H1 (cell line): ENCODE results near the gene SHROOM3. TPM values are rescaled to one million over a fixed set of nuclear protein-coding genes. Genes with fewer than 3 reads are reported as not detected.

Source experiments
- PHF8 ChIP-seq: fragments of 200-600 bp; sonication (generic); conservative IDR thresholded peaks from 2 replicates; pipeline ENCODE4 v1.7.1; 2012; ENCODE audit warnings: low read depth, mild to moderate bottlenecking, inconsistent platforms, low read length, moderate library complexity
- POLR2AphosphoS5 ChIP-seq: IDR thresholded peaks from 2 replicates; pipeline ENCODE4 v1.6.1; 2011; ENCODE audit warnings: low read depth, low read length
- RAD21 ChIP-seq, 2 experiments: IDR thresholded peaks in 1 of 2; conservative IDR thresholded peaks in 1 of 2; 2 replicates each; pipeline ENCODE4 v1.6.1; 2011; ENCODE audit warnings: low read depth in 2 of 2, low read length in 2 of 2, improper control_type of control experiment in 1 of 2, inconsistent platforms in 1 of 2, mild to moderate bottlenecking in 1 of 2, moderate library complexity in 1 of 2
- SIRT6 ChIP-seq: IDR thresholded peaks from one replicate; pipeline ENCODE4 v1.7.1; 2012; ENCODE audit warnings: low read length, inconsistent platforms
- YY1 ChIP-seq: IDR thresholded peaks from 2 replicates; pipeline ENCODE4 v1.6.1; 2011; ENCODE audit warnings: low read depth, mild to moderate bottlenecking, low read length
- ZNF274 ChIP-seq: IDR thresholded peaks from 2 replicates; pipeline ENCODE4 v1.7.0; 2012; ENCODE audit warnings: low read length, borderline replicate concordance; ENCODE audit errors: extremely low read depth
- polyA plus RNA-seq, 7 experiments: library from polyadenylated mRNA; depleted of rRNA in 3 of 7; stranded (reverse) in 5 of 7; unstranded in 2 of 7; fragments of >200 nt in 5 of 7; fragments of 200-250 nt in 2 of 7; gene quantifications; 1 replicate in 5 of 7; 2 replicates in 1 of 7; 4 replicates in 1 of 7; pipeline versions ENCODE4 v1.2.1 to v1.2.3, GENCODE V29; 2011 to 2013; ENCODE audit warnings: missing spikeins in 2 of 7, mixed read lengths in 2 of 7
- total RNA-seq: library from RNA; stranded (reverse); fragmentation: NEBNext Ultra II Directional; extraction: Animal tissue kit (Norgen Biotek cat#: 25700); gene quantifications from 2 replicates; pipeline ENCODE4 v1.2.1, GENCODE V29; 2021
- TF ChIP-seq, protein P1 (sequence below): fragments of 300-600 bp; sonication (generic); IDR thresholded peaks from 2 replicates; pipeline ENCODE4 v1.7.1; 2012; ENCODE audit warnings: low read length, moderate library complexity, mild to moderate bottlenecking, inconsistent platforms; ENCODE audit not compliant: insufficient replicate concordance

SHROOM3 gene
- total and polyA plus RNA-seq, 2 of the 8 experiments (the other 6 are each of a cell fraction or from before 2014, with no cell fraction given) = 15.8 to 34.0 TPM

DNA sequence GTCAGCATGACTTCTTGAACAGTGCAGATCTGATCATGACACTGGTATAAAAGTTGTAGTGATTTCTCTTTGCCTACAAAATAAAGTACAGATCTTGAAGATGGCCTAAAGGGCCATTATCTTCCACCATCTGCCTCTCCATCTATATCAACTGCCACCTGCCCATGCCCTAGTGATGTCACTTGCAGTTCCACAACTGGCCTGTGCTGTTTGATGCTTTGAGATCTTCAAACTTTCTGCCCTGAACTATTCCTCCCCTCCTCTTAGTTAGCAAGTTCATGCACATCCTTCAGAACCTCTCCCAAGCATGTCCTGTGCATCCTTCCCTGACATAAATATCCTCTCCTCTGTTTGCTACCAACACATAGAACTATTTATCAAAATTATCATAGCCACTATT is 245.9 kb downstream of the SHROOM3 start (continued):
- TF ChIP-seq, protein P1, sequence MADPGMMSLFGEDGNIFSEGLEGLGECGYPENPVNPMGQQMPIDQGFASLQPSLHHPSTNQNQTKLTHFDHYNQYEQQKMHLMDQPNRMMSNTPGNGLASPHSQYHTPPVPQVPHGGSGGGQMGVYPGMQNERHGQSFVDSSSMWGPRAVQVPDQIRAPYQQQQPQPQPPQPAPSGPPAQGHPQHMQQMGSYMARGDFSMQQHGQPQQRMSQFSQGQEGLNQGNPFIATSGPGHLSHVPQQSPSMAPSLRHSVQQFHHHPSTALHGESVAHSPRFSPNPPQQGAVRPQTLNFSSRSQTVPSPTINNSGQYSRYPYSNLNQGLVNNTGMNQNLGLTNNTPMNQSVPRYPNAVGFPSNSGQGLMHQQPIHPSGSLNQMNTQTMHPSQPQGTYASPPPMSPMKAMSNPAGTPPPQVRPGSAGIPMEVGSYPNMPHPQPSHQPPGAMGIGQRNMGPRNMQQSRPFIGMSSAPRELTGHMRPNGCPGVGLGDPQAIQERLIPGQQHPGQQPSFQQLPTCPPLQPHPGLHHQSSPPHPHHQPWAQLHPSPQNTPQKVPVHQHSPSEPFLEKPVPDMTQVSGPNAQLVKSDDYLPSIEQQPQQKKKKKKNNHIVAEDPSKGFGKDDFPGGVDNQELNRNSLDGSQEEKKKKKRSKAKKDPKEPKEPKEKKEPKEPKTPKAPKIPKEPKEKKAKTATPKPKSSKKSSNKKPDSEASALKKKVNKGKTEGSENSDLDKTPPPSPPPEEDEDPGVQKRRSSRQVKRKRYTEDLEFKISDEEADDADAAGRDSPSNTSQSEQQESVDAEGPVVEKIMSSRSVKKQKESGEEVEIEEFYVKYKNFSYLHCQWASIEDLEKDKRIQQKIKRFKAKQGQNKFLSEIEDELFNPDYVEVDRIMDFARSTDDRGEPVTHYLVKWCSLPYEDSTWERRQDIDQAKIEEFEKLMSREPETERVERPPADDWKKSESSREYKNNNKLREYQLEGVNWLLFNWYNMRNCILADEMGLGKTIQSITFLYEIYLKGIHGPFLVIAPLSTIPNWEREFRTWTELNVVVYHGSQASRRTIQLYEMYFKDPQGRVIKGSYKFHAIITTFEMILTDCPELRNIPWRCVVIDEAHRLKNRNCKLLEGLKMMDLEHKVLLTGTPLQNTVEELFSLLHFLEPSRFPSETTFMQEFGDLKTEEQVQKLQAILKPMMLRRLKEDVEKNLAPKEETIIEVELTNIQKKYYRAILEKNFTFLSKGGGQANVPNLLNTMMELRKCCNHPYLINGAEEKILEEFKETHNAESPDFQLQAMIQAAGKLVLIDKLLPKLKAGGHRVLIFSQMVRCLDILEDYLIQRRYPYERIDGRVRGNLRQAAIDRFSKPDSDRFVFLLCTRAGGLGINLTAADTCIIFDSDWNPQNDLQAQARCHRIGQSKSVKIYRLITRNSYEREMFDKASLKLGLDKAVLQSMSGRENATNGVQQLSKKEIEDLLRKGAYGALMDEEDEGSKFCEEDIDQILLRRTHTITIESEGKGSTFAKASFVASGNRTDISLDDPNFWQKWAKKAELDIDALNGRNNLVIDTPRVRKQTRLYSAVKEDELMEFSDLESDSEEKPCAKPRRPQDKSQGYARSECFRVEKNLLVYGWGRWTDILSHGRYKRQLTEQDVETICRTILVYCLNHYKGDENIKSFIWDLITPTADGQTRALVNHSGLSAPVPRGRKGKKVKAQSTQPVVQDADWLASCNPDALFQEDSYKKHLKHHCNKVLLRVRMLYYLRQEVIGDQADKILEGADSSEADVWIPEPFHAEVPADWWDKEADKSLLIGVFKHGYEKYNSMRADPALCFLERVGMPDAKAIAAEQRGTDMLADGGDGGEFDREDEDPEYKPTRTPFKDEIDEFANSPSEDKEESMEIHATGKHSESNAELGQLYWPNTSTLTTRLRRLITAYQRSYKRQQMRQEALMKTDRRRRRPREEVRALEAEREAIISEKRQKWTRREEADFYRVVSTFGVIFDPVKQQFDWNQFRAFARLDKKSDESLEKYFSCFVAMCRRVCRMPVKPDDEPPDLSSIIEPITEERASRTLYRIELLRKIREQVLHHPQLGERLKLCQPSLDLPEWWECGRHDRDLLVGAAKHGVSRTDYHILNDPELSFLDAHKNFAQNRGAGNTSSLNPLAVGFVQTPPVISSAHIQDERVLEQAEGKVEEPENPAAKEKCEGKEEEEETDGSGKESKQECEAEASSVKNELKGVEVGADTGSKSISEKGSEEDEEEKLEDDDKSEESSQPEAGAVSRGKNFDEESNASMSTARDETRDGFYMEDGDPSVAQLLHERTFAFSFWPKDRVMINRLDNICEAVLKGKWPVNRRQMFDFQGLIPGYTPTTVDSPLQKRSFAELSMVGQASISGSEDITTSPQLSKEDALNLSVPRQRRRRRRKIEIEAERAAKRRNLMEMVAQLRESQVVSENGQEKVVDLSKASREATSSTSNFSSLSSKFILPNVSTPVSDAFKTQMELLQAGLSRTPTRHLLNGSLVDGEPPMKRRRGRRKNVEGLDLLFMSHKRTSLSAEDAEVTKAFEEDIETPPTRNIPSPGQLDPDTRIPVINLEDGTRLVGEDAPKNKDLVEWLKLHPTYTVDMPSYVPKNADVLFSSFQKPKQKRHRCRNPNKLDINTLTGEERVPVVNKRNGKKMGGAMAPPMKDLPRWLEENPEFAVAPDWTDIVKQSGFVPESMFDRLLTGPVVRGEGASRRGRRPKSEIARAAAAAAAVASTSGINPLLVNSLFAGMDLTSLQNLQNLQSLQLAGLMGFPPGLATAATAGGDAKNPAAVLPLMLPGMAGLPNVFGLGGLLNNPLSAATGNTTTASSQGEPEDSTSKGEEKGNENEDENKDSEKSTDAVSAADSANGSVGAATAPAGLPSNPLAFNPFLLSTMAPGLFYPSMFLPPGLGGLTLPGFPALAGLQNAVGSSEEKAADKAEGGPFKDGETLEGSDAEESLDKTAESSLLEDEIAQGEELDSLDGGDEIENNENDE = no peak
- no peak for TF ChIP-seq SIRT6
- TF ChIP-seq PHF8 = no peak
- TF ChIP-seq RAD21 (IDR thresholded peaks at IDR 0.05 in 1 of 2, conservative IDR thresholded peaks at IDR 0.05 in 1 of 2; ENCODE audit: low read depth in 2 of 2, low read length in 2 of 2) = no peak
- no peak for TF ChIP-seq YY1
- no peak for TF ChIP-seq POLR2AphosphoS5
- no peak for TF ChIP-seq ZNF274
